SK-N-SH treated with all-trans-retinoic acid at 6 μM for 48 hours (cell line): ENCODE measurements around the gene B3GNT7.

Source experiments
- ATAC-seq: fragments of 200-7000 bp; cut with Tn5 transposase; 3 replicates; pipeline ENCODE4 v1.9.1; 2020; ENCODE audit warnings: mild to moderate bottlenecking, moderate library complexity
- ARNTL ChIP-seq: fragments of 450-650 bp; formaldehyde crosslinking; IDR thresholded peaks from 2 replicates; pipeline ENCODE4 v1.5.0; 2020; ENCODE audit warnings: low read depth, mild to moderate bottlenecking, moderate library complexity, borderline replicate concordance
- BACH2 ChIP-seq: fragments of 250-450 bp; sonication (Bioruptor Pico); IDR thresholded peaks from 2 replicates; pipeline ENCODE4 v1.9.0; 2021; ENCODE audit warnings: mild to moderate bottlenecking, borderline replicate concordance
- CREB5 ChIP-seq: fragments of 250-450 bp; sonication (Bioruptor Pico); IDR thresholded peaks from 2 replicates; pipeline ENCODE4 v1.5.1; 2020; ENCODE audit warnings: low read depth, mild to moderate bottlenecking, moderate library complexity
- CSDC2 ChIP-seq: fragments of 250-450 bp; sonication (Bioruptor Pico); IDR thresholded peaks from 2 replicates; pipeline ENCODE4 v1.5.0; 2020; ENCODE audit warnings: mild to moderate bottlenecking, moderate library complexity
- GLIS3 ChIP-seq: fragments of 250-450 bp; sonication (Bioruptor Pico); IDR thresholded peaks from 2 replicates; pipeline ENCODE4 v1.5.0; 2020; ENCODE audit warnings: mild to moderate bottlenecking, moderate library complexity
- ISL1 ChIP-seq: fragments of 250-450 bp; sonication (Bioruptor Pico); IDR thresholded peaks from 2 replicates; pipeline ENCODE4 v2.1.2; 2022; ENCODE audit warnings: mild to moderate bottlenecking, moderate library complexity
- OSR1 ChIP-seq: fragments of 250-450 bp; sonication (Bioruptor Pico); IDR thresholded peaks from 2 replicates; pipeline ENCODE4 v1.8.0; 2022; ENCODE audit warnings: moderate library complexity, mild to moderate bottlenecking, inconsistent platforms
- PATZ1 ChIP-seq: fragments of 250-450 bp; sonication (Bioruptor Pico); IDR thresholded peaks from 2 replicates; pipeline ENCODE4 v1.8.0; 2020; ENCODE audit warnings: mild to moderate bottlenecking, moderate library complexity, borderline replicate concordance
- POU6F1 ChIP-seq: fragments of 250-450 bp; sonication (Bioruptor Pico); IDR thresholded peaks from 2 replicates; pipeline ENCODE4 v1.8.0; 2021; ENCODE audit warnings: low read depth, mild to moderate bottlenecking, moderate library complexity, borderline replicate concordance
- RARB ChIP-seq: fragments of 250-450 bp; sonication (Bioruptor Pico); IDR thresholded peaks from 2 replicates; pipeline ENCODE4 v1.8.0; 2021; ENCODE audit warnings: mild to moderate bottlenecking, moderate library complexity
- SNAI2 ChIP-seq: fragments of 250-450 bp; sonication (Bioruptor Pico); IDR thresholded peaks from 2 replicates; pipeline ENCODE4 v1.5.0; 2020; ENCODE audit warnings: mild to moderate bottlenecking, moderate library complexity
- TCF4 ChIP-seq: fragments of 250-450 bp; sonication (Bioruptor Pico); IDR thresholded peaks from 2 replicates; pipeline ENCODE4 v1.8.0; 2021; ENCODE audit warnings: mild to moderate bottlenecking, moderate library complexity, borderline replicate concordance
- TOX ChIP-seq: fragments of 250-450 bp; sonication (Bioruptor Pico); IDR thresholded peaks from 2 replicates; pipeline ENCODE4 v1.8.0; 2021; ENCODE audit warnings: mild to moderate bottlenecking, moderate library complexity, borderline replicate concordance
- TSHZ2 ChIP-seq: fragments of 250-450 bp; sonication (Bioruptor Pico); IDR thresholded peaks from 2 replicates; pipeline ENCODE4 v1.5.0; 2020; ENCODE audit warnings: mild to moderate bottlenecking, moderate library complexity
- ZC3H10 ChIP-seq: fragments of 250-450 bp; sonication (Bioruptor Pico); IDR thresholded peaks from 2 replicates; pipeline ENCODE4 v1.5.1; 2021; ENCODE audit warnings: mild to moderate bottlenecking, moderate library complexity
- ZFP3 ChIP-seq: fragments of 250-450 bp; sonication (Bioruptor Pico); IDR thresholded peaks from 2 replicates; pipeline ENCODE4 v1.5.0; 2020; ENCODE audit warnings: mild to moderate bottlenecking, moderate library complexity
- ZFP30 ChIP-seq: fragments of 450-650 bp; formaldehyde crosslinking; IDR thresholded peaks from 2 replicates; pipeline ENCODE4 v1.5.0; 2022; ENCODE audit warnings: mild to moderate bottlenecking, moderate library complexity
- ZNF565 ChIP-seq: fragments of 450-650 bp; formaldehyde crosslinking; conservative IDR thresholded peaks from 2 replicates; pipeline ENCODE4 v1.5.0; 2020; ENCODE audit warnings: low read depth, mild to moderate bottlenecking, moderate library complexity
- ZNF70 ChIP-seq: fragments of 450-650 bp; formaldehyde crosslinking; IDR thresholded peaks from 2 replicates; pipeline ENCODE4 v1.5.0; 2020; ENCODE audit warnings: mild to moderate bottlenecking, moderate library complexity
- ZNF8 ChIP-seq: fragments of 450-650 bp; formaldehyde crosslinking; IDR thresholded peaks from 2 replicates; pipeline ENCODE4 v1.5.0; 2020; ENCODE audit warnings: mild to moderate bottlenecking, moderate library complexity

The B3GNT7 gene

GRCh38 chr2:231359948-231360347 is 35.6 kb upstream of the B3GNT7 start (continued):
- TF ChIP-seq TSHZ2 (CRISPR knock-in tag) (no peak), RARB (CRISPR knock-in tag) (no peak), CREB5 (CRISPR knock-in tag) (no peak), TOX (no peak), OSR1 (CRISPR knock-in tag) (no peak), ZFP30 (CRISPR knock-in tag) (no peak)
- TF ChIP-seq, all 23 proteins: peak for 0

GRCh38 chr2:231360401-231360800 is 35.1 kb upstream of the B3GNT7 start:
- no peak for TF ChIP-seq ZNF8 (CRISPR knock-in tag)
- TF ChIP-seq ZC3H10 = no peak
- no peak for TF ChIP-seq CREB5 (CRISPR knock-in tag)
- TF ChIP-seq, all 23 proteins: peak for 0
- no peak for ATAC-seq

GRCh38 chr2:231360881-231361371 is 34.6 kb upstream of the B3GNT7 start:
- no peak for ATAC-seq
- no peak for TF ChIP-seq ZFP30 (CRISPR knock-in tag)
- no peak for TF ChIP-seq ARNTL (CRISPR knock-in tag)
- TF ChIP-seq CREB5 (CRISPR knock-in tag) = no peak
- no peak for TF ChIP-seq TCF4 (CRISPR knock-in tag)
- TF ChIP-seq PATZ1 = no peak
- no peak for TF ChIP-seq GLIS3 (CRISPR knock-in tag)
- TF ChIP-seq ZFP3 = no peak
- no peak for TF ChIP-seq OSR1 (CRISPR knock-in tag)
- TF ChIP-seq CSDC2 = no peak
- TF ChIP-seq BACH2 (CRISPR knock-in tag) = no peak
- no peak for TF ChIP-seq POU6F1 (CRISPR knock-in tag)
- no peak for TF ChIP-seq TSHZ2 (CRISPR knock-in tag)
- TF ChIP-seq SNAI2 (CRISPR knock-in tag) = no peak
- TF ChIP-seq ZNF565 (CRISPR knock-in tag) = no peak
- no peak for TF ChIP-seq ZNF70 (CRISPR knock-in tag)
- TF ChIP-seq ISL1 (CRISPR knock-in tag) = no peak
- TF ChIP-seq RARB (CRISPR knock-in tag) = no peak
- TF ChIP-seq TOX = no peak
- TF ChIP-seq ZNF8 (CRISPR knock-in tag) = no peak
